ENCODE measurements around the gene RIMS4. TPM values are rescaled to one million over a fixed set of nuclear protein-coding genes. Genes with fewer than 3 reads are reported as not detected.

The RIMS4 gene
- polyA plus RNA-seq, 2 donors: 0.04 to 0.05 TPM

GRCh38 chr20:44720997-44721784 is 89.2 kb downstream of the RIMS4 start:
- Histone ChIP-seq H3K9me3 (ENCODE audit: control insufficient read depth in 2 of 2, insufficient read depth in 1 of 2, low read depth in 1 of 2, low read length in 1 of 2) (no peaks in the 10 kb centered on the region), H3K4me1 (ENCODE audit: control insufficient read depth in 2 of 2, insufficient read depth in 2 of 2, low read length in 1 of 2) (peaks cover 0 to 18% of the 10 kb centered on the region in 2 donors), H3K27me3 (ENCODE audit: control insufficient read depth in 1 of 2, insufficient read depth in 2 of 2, low read length in 2 of 2) (no peaks in the 10 kb centered on the region), H3K27ac (ENCODE audit: low read depth in 2 of 2, low read length in 1 of 2) (peak overlapping the region in 1 of 2 donors; percentile 62), H3K4me3 (ENCODE audit: low read depth in 1 of 2, low read length in 2 of 2) (no peak overlapping the region), H3K36me3 (ENCODE audit: control insufficient read depth in 2 of 2, insufficient read depth in 2 of 2, low read length in 1 of 2) (no peaks in the 10 kb centered on the region)
- WGBS, 2 donors: 35 to 41% methylated on average over 10 to 11 of the region's 11 CpGs

DNA sequence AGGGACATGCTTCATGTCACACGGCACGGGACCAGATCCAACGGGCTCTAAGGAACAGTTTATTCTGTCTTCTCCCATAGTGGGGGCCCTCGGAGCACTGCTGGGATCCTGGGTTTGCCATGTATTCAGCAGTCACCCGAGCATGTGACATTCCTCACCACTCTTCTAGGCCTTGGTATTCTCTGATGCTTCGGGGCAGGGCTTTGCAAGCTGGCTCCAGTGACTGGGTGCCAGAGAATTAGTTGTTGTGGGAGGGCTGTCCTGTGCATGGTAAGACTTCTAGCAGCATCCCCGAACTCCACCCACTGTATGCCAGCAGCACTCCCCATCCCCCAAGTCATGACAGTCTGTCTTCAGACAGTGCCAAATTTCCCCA is 89.7 kb downstream of the RIMS4 start:
- Histone ChIP-seq H3K4me3 (ENCODE audit: low read depth in 1 of 2, low read length in 2 of 2) (no peak overlapping the region), H3K36me3 (ENCODE audit: control insufficient read depth in 2 of 2, insufficient read depth in 2 of 2, low read length in 1 of 2) (no peaks in the 10 kb centered on the region), H3K27ac (ENCODE audit: low read depth in 2 of 2, low read length in 1 of 2) (peak overlapping the region; percentile 5 to 62), H3K9me3 (ENCODE audit: control insufficient read depth in 2 of 2, insufficient read depth in 1 of 2, low read depth in 1 of 2, low read length in 1 of 2) (no peaks in the 10 kb centered on the region), H3K4me1 (ENCODE audit: control insufficient read depth in 2 of 2, insufficient read depth in 2 of 2, low read length in 1 of 2) (peaks cover 0 to 24% of the 10 kb centered on the region in 2 donors), H3K27me3 (ENCODE audit: control insufficient read depth in 1 of 2, insufficient read depth in 2 of 2, low read length in 2 of 2) (no peaks in the 10 kb centered on the region)
- 42 to 49% methylated on average over 7 of the region's 7 CpGs for WGBS, 2 donors

GRCh38 chr20:44719841-44720240 is 90.5 kb downstream of the RIMS4 start:
- Histone ChIP-seq H3K36me3 (ENCODE audit: control insufficient read depth in 2 of 2, insufficient read depth in 2 of 2, low read length in 1 of 2) (no peaks in the 10 kb centered on the region), H3K27me3 (ENCODE audit: control insufficient read depth in 1 of 2, insufficient read depth in 2 of 2, low read length in 2 of 2) (no peaks in the 10 kb centered on the region), H3K4me3 (ENCODE audit: low read depth in 1 of 2, low read length in 2 of 2) (no peak overlapping the region), H3K27ac (ENCODE audit: low read depth in 2 of 2, low read length in 1 of 2) (peak overlapping the region; percentile 5 to 59), H3K4me1 (ENCODE audit: control insufficient read depth in 2 of 2, insufficient read depth in 2 of 2, low read length in 1 of 2) (peaks cover 0 to 30% of the 10 kb centered on the region in 2 donors), H3K9me3 (ENCODE audit: control insufficient read depth in 2 of 2, insufficient read depth in 1 of 2, low read depth in 1 of 2, low read length in 1 of 2) (no peaks in the 10 kb centered on the region)
- 89 to 90% methylated on average over 16 to 19 of the region's 19 CpGs for WGBS, 2 donors

GRCh38 chr20:44717986-44718385 is 92.4 kb downstream of the RIMS4 start:
- H3K9me3 ChIP-seq (ENCODE audit: control insufficient read depth in 2 of 2, insufficient read depth in 1 of 2, low read depth in 1 of 2, low read length in 1 of 2): no peaks in the 10 kb centered on the region
- H3K4me3 ChIP-seq (ENCODE audit: low read depth in 1 of 2, low read length in 2 of 2): no peak overlapping the region
- no peaks in the 10 kb centered on the region for H3K27me3 ChIP-seq (ENCODE audit: control insufficient read depth in 1 of 2, insufficient read depth in 2 of 2, low read length in 2 of 2)
- H3K27ac ChIP-seq (ENCODE audit: low read depth in 2 of 2, low read length in 1 of 2): peak overlapping the region in 1 of 2 donors; percentile 45
- no peaks in the 10 kb centered on the region for H3K36me3 ChIP-seq (ENCODE audit: control insufficient read depth in 2 of 2, insufficient read depth in 2 of 2, low read length in 1 of 2)
- peaks cover 5 to 39% of the 10 kb centered on the region in 2 donors for H3K4me1 ChIP-seq (ENCODE audit: control insufficient read depth in 2 of 2, insufficient read depth in 2 of 2, low read length in 1 of 2)
- WGBS, 2 donors: 60 to 64% methylated on average over 10 of the region's 10 CpGs

GRCh38 chr20:44716309-44717106 is 93.8 kb downstream of the RIMS4 start:
- Histone ChIP-seq H3K4me1 (ENCODE audit: control insufficient read depth in 2 of 2, insufficient read depth in 2 of 2, low read length in 1 of 2) (peaks cover 5 to 39% of the 10 kb centered on the region in 2 donors), H3K27me3 (ENCODE audit: control insufficient read depth in 1 of 2, insufficient read depth in 2 of 2, low read length in 2 of 2) (no peaks in the 10 kb centered on the region), H3K9me3 (ENCODE audit: control insufficient read depth in 2 of 2, insufficient read depth in 1 of 2, low read depth in 1 of 2, low read length in 1 of 2) (no peaks in the 10 kb centered on the region), H3K36me3 (ENCODE audit: control insufficient read depth in 2 of 2, insufficient read depth in 2 of 2, low read length in 1 of 2) (no peaks in the 10 kb centered on the region), H3K27ac (ENCODE audit: low read depth in 2 of 2, low read length in 1 of 2) (peak overlapping the region; percentile 53 to 85), H3K4me3 (ENCODE audit: low read depth in 1 of 2, low read length in 2 of 2) (no peak overlapping the region)
- WGBS, 2 donors: 50 to 55% methylated on average over 13 of the region's 13 CpGs

GRCh38 chr20:44715499-44716308 is 94.6 kb downstream of the RIMS4 start:
- peak overlapping the region in 1 of 2 donors; percentile 26 for H3K4me3 ChIP-seq (ENCODE audit: low read depth in 1 of 2, low read length in 2 of 2)
- peak overlapping the region; percentile 53 to 85 for H3K27ac ChIP-seq (ENCODE audit: low read depth in 2 of 2, low read length in 1 of 2)
- no peaks in the 10 kb centered on the region for H3K36me3 ChIP-seq (ENCODE audit: control insufficient read depth in 2 of 2, insufficient read depth in 2 of 2, low read length in 1 of 2)
- no peaks in the 10 kb centered on the region for H3K9me3 ChIP-seq (ENCODE audit: control insufficient read depth in 2 of 2, insufficient read depth in 1 of 2, low read depth in 1 of 2, low read length in 1 of 2)
- no peaks in the 10 kb centered on the region for H3K27me3 ChIP-seq (ENCODE audit: control insufficient read depth in 1 of 2, insufficient read depth in 2 of 2, low read length in 2 of 2)
- 65 to 74% methylated on average over 5 of the region's 5 CpGs for WGBS, 2 donors
- peaks cover 5 to 39% of the 10 kb centered on the region in 2 donors for H3K4me1 ChIP-seq (ENCODE audit: control insufficient read depth in 2 of 2, insufficient read depth in 2 of 2, low read length in 1 of 2)

GRCh38 chr20:44714701-44715498 is 95.4 kb downstream of the RIMS4 start, which contains the start of gene CCN5:
Gene CCN5, plus strand, starts transcription at chr20:44715369. Its CDS starts 22 bp downstream, at chr20:44715391.
- Histone ChIP-seq H3K36me3 (ENCODE audit: control insufficient read depth in 2 of 2, insufficient read depth in 2 of 2, low read length in 1 of 2) (no peaks in the 10 kb centered on the region), H3K9me3 (ENCODE audit: control insufficient read depth in 2 of 2, insufficient read depth in 1 of 2, low read depth in 1 of 2, low read length in 1 of 2) (no peaks in the 10 kb centered on the region), H3K27ac (ENCODE audit: low read depth in 2 of 2, low read length in 1 of 2) (peak within 1 kb of the TSS; percentile 65 to 85), H3K4me1 (ENCODE audit: control insufficient read depth in 2 of 2, insufficient read depth in 2 of 2, low read length in 1 of 2) (peaks cover 5 to 37% of the 10 kb centered on the region in 2 donors), H3K4me3 (ENCODE audit: low read depth in 1 of 2, low read length in 2 of 2) (peak within 1 kb of the TSS in 1 of 2 donors; percentile 34), H3K27me3 (ENCODE audit: control insufficient read depth in 1 of 2, insufficient read depth in 2 of 2, low read length in 2 of 2) (no peaks in the 10 kb centered on the region)
- 30 to 32% methylated on average over 27 to 28 of the region's 28 CpGs for WGBS, 2 donors

DNA sequence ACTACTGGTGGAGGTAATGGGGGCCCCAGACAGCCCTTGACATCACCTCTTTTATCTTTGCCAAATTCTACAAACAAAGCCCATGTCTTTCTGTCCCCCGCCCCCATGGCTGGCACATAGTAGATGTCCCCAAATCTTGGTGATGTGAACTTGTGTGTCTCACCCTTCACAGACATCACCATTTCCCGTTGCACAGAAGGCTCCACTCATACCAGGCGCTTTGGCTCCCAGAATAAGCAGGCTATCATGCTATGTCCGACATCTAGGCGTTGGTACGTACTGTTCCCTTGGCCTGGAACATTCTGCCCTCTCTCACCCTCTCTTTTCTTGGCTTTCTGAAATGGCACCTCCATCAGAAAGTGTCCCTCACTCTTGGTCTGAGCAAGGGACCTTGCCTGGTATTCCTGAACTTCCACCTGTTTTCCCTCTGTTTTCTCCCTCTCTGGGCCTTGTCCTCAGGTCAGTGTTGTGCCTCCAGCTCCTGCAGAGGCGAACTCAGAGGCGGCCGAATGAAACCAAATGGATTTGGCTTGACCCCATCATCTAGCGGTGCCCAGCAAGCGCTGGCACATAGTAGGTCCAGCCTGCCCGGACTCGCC is 96.1 kb downstream of the RIMS4 start:
- Histone ChIP-seq H3K9me3 (ENCODE audit: control insufficient read depth in 2 of 2, insufficient read depth in 1 of 2, low read depth in 1 of 2, low read length in 1 of 2) (no peaks in the 10 kb centered on the region), H3K36me3 (ENCODE audit: control insufficient read depth in 2 of 2, insufficient read depth in 2 of 2, low read length in 1 of 2) (no peaks in the 10 kb centered on the region), H3K27ac (ENCODE audit: low read depth in 2 of 2, low read length in 1 of 2) (peak overlapping the region; percentile 65 to 85), H3K27me3 (ENCODE audit: control insufficient read depth in 1 of 2, insufficient read depth in 2 of 2, low read length in 2 of 2) (no peaks in the 10 kb centered on the region), H3K4me3 (ENCODE audit: low read depth in 1 of 2, low read length in 2 of 2) (no peak overlapping the region), H3K4me1 (ENCODE audit: control insufficient read depth in 2 of 2, insufficient read depth in 2 of 2, low read length in 1 of 2) (peaks cover 5 to 34% of the 10 kb centered on the region in 2 donors)
- WGBS, 2 donors: 37 to 48% methylated on average over 13 of the region's 13 CpGs

Data from esophagus (tissue), 2 donors.